GM19025 (cell line): ENCODE data around the gene CCSAP.

ENCODE experiments used
- ATAC-seq: cut with Tn5 transposase; IDR thresholded peaks from one replicate; pipeline ENCODE4 v1.9.1; 2021; ENCODE audit warnings: mild to moderate bottlenecking, low read depth, moderate library complexity; ENCODE audit not compliant: unreplicated experiment

The CCSAP gene

GRCh38 chr1:229365569-229365968 is 22.7 kb upstream of the CCSAP start:
- no peak for ATAC-seq

DNA sequence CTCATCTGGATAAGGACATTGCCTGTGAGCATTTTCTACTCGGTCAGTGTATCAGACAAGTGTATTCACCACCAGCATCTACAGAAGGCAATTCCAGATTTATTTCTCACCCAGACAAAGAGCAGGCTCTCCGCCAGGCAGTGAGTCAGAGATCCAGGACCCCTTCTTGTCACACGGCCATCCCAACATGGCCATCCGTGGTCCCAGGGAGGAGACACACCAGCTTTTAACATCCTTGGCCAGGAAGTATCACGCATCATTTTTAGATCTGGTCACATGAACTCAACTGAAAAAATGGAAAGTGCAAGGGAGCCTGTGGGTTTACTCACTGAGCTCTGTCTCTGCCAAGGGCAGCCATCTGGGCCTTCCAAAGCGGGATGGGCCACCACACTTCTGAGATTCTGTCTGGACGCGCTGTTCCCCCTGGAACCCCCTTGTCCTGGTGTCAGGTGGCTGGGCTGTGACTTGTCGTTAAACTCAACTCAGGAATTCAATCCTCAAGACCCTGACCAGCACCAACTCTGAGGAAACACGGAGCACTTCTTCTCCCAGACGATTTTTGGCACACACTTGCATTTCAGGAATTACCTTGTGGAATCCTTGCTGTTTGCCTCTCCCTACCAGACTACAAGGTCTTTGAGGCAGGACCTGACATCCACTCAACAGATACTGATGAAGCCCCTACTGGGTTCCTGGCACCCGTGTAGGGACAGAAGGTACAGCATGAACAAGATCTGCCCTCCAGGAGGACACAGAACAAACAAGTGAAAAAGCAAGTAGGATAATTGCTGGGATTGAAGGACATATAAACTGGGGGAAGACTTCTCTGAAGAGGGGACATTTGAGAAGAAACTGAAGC is 21.6 kb upstream of the CCSAP start:
- no peak for ATAC-seq

DNA sequence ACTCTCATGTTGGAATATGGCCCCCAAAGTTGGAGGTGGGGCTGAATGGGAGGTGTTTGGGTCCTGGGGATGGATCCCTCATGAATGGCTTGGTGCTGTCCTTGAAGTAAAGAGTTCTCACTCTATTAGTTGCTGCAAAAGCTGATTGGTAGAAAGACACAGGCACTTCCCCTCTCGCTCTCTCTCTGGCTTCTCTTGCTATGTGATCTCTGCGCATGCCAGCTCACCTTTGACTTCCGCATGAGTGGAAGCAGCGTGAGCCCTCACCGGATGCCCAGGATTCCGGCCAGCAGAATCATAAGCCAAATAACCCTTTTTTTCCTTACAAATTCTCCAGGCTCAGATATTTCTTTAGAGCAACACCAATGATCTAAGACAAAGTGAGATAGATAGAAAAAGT is 20.9 kb upstream of the CCSAP start:
- no peak for ATAC-seq

GRCh38 chr1:229360420-229360819 is 17.6 kb upstream of the CCSAP start:
- no peak for ATAC-seq

- ATAC-seq: no peak
These were observed 12.8 kb upstream of the CCSAP start for GRCh38 chr1:229355661-229356060.

DNA sequence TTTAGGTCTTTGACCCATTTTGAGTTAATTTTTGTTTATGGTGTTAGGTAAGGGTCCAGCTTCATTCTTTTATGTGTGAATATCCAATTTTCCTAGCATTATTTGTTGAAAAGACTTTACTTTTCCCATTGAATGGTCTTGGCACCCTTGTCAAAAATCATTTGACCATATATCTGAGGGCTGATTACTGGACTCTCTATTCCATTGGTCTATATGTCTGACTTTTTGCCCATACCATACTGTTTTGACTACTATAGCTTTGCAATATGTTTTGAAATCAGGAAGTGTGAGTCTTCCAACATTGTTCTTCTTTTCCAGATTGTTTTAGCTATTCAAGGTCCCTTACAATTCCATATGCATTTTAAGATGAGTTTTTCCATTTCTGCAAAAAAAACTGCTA is 11.4 kb upstream of the CCSAP start:
- no peak for ATAC-seq

DNA sequence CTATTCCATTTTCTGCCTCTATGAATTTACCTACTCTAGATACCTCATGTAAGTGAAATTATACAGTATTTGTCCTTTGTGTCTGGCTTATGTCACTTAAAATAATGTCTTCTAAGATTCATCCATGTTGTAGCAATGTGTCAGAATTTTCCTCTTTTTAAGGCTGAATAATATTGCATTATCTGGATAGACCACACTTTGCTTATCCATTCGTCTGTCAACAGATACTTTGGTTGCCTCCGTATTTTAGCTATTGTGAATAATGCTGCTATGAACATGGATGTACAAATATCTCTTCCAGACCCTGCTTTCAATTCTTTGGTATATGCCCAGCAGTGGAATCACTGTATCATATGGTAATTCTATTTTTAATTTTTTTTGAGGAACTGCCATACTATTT is 10.1 kb upstream of the CCSAP start:
- ATAC-seq: no peak

DNA sequence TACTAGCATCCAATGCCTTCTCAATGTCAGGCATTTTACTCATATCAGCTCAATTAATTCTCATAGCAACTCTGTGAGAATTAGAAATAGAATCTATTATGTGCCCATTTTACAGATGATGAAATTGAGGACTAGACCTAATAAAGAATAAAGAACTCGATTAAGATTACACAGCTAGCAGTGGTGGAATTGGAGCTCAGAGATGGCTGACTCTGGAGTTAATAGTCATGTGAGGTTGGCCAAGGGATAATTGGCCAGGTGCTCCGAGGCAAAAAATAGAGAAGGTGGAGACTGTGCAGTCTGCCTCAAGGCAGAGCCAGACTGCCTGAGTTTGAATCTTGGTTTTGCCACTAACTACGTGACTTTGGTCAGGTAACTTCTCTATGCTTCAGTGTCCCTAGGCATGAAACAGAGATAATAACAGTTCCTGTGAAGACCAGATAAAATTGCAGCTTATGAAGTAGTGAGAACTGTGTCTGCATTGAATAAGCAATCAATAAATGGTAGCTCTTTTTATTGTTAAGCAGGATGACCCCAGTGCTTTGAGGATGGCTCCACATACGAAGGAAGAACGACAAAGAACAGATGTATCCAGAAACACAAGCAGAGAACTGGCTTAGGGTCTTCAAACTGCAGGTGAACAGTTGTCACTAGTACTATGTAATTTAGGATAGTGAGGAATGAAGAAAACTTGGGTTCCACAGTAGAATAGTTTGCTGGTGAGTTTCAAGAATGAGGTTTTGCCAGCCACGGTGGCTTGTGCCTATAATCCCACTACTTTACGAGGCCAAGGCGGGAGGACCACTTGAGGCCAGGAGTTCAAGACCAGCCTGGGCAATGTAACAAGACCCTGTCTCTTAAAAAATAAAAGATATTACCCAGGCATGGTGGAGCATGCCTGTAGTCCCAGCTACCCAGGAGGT is 6.9 kb upstream of the CCSAP start:
- ATAC-seq: no peak

DNA sequence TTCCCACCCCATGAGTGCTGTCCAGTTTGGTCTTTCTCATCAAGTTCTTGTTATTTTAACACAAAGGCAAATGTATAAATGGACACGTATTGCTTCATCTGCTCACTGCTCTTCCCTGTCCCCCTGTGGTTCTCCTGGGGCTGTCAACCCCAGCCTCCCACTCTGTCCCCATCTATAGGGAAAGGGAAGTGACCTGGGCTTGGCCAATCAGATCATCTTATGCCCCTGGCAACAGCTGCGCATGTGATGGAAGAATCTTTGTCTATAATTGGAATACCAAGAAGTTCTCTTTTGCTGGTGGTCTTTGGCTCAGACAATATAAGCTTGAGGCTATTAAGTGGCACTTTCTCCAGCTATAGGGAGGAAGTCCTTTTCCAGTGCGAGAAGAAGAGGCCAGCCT is 4.7 kb upstream of the CCSAP start:
- ATAC-seq: no peak

GRCh38 chr1:229344937-229345684 is 2.3 kb upstream of the CCSAP start:
- no peak for ATAC-seq

GRCh38 chr1:229344139-229344538 is 1.3 kb upstream of the CCSAP start:
- ATAC-seq: no peak

DNA sequence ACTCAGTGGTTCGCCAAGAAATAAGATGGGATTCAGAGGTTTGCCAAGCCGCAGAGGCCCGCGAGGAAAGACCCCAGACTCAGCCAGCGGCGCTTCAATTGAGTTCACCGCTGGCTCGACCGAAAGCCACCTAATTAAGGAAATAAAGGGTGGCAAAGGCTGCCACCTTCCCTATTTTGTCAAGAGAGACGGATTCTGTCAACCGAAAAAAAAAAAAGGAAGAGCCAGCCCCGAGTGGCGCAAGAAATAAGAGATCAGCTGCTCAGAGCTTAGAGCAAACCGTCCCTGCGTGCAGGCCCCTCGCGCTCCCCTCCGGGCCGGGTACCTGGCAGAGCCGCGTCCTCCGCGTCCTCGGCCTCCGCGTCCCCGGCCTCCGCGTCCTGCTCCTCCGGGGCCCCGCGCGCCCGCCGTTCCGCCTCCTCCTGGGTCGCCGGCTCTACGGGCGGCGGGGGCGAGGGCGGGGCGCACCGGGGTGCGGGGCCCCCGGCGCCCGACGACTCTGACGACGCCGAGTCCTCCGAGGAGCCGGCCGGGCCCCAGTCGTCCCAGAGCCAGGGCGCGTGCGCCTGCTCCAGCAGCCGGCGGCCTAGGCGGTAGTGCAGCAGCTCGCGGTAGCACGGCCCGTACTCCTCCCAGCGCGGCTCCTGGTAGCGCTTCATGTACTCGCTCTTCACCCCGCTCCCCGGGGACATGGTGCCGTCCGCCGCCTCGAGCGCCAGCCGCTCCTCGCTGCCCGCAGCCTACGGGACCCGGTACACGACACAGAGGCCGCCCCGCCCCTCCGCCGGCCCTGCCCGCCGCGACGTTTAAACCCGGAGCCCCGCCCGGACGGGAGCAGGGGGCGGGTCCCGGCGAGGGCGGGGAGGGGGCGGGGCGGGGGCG is 832 bp downstream of the CCSAP start:
- peak; percentile 74 for ATAC-seq

DNA sequence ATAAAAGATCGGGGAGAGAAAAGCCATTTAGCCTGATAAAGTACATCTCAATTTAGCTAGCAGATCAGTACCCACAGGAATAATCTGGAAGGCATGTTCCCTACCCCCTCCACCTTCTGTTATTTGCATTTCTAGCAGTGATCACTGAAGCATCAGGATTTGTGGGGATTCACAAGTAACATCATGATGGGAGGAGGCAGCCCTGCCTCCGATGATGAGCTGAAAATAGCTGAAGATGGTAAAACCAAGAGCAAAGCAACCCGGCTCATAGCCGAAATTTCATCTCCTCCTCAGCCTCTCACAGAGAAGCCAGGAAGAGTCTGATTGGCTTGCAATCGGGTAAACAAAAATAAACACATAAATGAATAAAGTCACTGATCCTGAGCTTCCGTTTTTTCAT is 2.4 kb downstream of the CCSAP start:
- ATAC-seq: no peak

GRCh38 chr1:229339520-229339919 is 3.3 kb downstream of the CCSAP start:
- no peak for ATAC-seq

DNA sequence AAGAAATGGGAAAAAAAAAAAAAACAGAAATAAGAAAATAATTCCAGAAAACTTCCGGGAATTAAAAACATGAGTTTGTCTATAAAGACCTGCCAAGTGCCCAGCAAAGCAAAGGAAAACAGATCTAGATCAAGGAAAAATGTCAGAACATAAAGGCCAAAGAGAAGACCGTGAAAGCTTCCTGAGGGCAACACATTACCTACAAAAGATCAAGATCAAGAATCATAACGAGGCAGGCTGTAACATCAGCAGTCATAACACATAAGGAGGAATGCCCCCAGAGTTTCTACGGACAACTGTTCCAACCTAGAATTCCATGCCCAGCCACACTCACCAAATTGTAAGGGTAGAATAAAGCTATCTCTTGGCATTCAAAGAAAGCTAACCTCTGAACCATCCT is 3.8 kb downstream of the CCSAP start:
- ATAC-seq: no peak

DNA sequence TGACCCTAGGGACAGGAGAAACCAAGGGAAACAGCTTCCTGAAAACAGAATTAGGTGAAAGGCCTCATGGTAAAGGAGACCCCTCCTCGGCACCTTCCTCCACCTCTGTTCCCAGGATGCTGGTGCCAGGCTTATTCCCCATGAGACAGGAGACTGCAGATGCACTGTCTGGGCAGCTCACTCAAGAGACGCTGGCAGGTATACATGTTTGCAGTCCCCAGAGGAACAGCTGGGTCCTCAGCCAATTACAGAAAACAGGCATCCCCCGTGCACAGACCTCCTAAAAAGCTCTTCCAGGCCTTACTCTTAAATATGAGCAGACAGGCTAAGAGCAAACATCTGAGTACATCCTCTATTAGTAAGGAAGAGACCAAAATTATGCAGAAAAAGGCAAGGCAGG is 6.5 kb downstream of the CCSAP start:
- ATAC-seq: no peak

- ATAC-seq: no peak
These were observed 8.1 kb downstream of the CCSAP start for GRCh38 chr1:229334716-229335115.

- ATAC-seq: no peak
These were observed 8.6 kb downstream of the CCSAP start for GRCh38 chr1:229334269-229334668.

GRCh38 chr1:229328598-229329362 is 14.1 kb downstream of the CCSAP start:
- no peak for ATAC-seq
